ENCODE data around the gene IQSEC3.

GRCh38 chr12:78981-79380, 12.4 kb downstream of the IQSEC3 start:
- no peak for TF ChIP-seq CTCF (conservative IDR thresholded peaks at IDR 0.05)
- no peak for TF ChIP-seq ZFX (IDR thresholded peaks at IDR 0.05)
